HG03442 (cell line): ENCODE measurements around the gene SH3RF1.

Experiments
- ATAC-seq: cut with Tn5 transposase; IDR thresholded peaks from one replicate; pipeline ENCODE4 v1.9.1; 2021; ENCODE audit warnings: mild to moderate bottlenecking, moderate library complexity; ENCODE audit not compliant: unreplicated experiment

Gene SH3RF1

DNA sequence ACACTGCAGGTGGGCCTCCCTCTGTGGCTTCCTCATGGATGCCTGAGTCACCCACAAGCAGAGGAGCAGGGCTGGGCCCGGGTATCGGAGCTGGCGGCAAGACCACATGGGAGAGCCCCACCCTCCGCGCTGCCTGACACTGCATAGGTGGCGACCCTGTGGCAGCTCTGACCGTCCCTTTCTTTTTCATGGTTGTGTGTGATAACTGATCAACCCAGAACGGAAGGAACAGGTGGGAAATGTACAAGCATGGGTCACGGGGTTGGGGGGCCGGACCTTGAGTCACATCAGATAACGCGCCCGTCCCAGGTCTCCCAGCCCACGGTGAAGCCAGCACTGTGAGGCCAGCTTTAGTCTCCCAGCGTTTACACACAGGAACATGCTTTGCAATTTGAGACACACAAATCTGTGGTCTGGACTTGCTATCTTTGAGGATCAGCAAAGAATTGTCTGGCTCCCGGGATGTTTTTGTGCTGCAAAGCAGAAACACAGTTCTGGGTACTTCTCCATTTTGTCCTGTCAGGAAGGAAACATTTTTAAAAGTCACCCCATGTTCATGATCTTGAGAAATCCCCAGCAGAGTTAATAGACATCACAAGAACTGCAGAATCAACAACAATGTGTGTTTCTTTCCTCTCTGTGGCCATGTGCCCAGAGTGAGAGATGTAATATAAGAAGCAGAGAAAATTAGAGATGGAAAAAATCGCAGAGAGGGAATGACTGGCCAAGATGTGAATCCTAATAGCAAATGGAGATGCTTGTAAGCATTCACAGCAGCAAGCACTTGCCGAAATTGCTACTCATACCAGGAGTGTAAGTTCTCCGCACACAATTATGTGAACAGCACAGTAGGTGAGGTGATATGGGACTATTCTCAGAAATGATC is 190.6 kb downstream of the SH3RF1 start:
- peak; percentile 82 for ATAC-seq

DNA sequence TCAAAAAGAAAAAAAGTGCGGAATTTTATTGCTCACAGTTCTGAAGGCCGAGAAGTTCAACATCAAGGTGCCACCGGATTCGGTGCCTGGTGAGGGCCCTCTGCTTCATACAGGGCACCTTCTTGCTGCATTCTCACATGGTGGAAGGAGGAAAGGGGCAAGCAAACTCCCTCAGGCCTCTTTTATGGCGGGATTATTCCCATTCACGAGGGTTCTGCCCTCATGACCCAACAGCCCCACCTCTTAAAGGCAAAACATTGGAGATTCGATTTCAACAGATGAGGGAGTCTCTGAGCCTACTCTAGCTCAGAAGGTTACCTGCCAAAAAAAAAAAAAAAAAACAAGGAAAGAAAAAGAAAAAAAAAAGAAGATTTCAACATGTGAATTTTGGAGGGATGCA is 196.6 kb downstream of the SH3RF1 start:
- ATAC-seq, result no peak

DNA sequence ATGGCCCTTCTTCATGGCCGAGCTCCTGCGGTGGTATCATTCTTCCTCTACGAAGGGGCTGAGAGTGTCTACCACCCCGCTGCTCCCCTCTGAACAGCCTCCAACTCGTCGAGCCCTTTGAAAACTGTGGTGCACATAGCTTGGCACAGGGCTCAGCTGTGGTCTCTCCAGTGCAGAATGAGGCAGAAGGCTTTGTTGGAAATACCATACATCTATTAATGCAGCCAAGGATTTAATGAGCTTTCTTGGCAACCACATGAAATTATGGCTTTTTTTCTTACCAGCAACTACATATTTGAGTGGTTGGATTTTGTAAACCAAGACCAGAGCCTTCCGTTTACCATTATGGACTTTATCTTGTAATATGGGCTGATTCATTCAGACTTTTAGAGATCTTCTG is 199.0 kb downstream of the SH3RF1 start:
- ATAC-seq, result no peak

GRCh38 chr4:169070895-169071218 is 199.9 kb downstream of the SH3RF1 start:
- no peak for ATAC-seq

GRCh38 chr4:169070071-169070894 is 200.5 kb downstream of the SH3RF1 start:
- ATAC-seq, result no peak

GRCh38 chr4:169068423-169068822 is 202.3 kb downstream of the SH3RF1 start:
- ATAC-seq, result peak; percentile 85

DNA sequence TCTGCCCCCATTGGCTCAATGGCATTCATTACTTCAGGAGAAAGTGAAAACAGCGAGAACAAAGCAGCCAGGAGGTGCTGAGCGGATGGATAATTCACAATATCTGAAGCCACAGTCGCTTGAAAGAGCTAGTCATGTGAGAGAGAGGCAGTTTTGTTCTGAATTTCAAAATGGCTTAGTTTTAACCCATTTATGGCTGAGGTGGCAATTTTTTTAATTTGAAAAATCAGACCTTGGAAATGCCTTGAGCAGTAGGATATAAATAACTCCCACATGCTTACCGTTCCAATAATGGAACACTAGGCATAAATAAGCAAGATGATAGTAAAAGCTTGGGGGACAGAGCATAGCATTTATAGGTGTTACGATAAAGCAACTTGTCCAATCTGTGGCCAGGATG is 203.8 kb downstream of the SH3RF1 start:
- ATAC-seq, result no peak

DNA sequence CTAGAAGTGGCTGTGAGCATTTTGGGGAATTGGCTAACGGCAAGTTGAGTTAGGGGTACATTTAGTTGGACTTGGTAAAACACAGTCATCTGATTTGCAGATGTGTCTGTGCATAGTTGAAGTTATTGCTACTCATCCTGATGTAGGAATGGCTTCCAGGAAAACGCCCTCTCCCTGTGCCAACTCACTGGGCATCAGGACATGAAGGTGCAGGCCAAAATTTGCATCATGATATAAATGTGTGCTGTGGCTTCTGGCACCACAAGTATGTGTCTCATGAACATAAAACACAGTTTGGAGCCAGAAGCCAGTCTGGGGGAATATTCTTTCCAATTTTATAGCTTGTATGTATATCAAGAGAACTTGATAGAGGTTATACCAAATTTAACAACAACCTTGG is 206.5 kb downstream of the SH3RF1 start:
- no peak for ATAC-seq

DNA sequence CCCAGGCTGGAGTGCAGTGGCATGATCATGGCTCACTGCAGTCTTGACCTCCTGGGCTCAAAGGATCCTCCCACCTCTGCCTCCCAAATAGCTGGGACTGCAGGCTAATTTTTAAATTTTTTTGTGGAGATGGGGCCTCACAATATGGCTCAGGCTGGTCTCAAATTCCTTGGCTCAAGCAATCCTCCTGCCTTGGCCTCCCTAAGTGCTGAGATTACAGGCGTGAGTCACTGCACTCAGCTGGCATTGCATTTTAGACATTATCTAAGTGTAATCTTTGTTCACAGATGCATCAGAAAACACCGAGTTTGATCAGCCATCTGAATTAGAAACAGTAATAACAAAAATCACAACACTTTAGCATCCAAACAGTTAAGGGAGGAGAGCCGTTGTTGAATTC is 207.3 kb downstream of the SH3RF1 start:
- ATAC-seq, result no peak

GRCh38 chr4:169062897-169063244 is 207.9 kb downstream of the SH3RF1 start:
- ATAC-seq, result no peak

DNA sequence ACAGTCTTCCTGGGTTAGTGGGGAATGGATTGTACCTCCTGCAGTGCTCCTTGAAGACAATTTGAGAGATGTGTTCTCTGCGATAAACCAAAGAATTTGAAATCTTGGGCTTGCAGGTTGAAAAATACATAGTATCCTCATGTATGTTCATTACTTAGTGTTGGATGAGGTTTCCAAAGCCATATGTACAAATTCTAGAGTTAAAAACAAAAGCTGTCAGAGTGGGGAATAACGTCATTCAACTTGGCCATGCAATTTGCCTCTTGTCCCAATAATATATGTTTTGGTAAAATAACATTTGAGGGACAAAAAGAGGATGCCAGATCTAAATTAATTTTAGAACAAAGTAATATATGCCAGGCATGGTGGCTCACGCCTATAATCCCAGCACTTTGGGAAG is 209.4 kb downstream of the SH3RF1 start:
- ATAC-seq, result no peak

DNA sequence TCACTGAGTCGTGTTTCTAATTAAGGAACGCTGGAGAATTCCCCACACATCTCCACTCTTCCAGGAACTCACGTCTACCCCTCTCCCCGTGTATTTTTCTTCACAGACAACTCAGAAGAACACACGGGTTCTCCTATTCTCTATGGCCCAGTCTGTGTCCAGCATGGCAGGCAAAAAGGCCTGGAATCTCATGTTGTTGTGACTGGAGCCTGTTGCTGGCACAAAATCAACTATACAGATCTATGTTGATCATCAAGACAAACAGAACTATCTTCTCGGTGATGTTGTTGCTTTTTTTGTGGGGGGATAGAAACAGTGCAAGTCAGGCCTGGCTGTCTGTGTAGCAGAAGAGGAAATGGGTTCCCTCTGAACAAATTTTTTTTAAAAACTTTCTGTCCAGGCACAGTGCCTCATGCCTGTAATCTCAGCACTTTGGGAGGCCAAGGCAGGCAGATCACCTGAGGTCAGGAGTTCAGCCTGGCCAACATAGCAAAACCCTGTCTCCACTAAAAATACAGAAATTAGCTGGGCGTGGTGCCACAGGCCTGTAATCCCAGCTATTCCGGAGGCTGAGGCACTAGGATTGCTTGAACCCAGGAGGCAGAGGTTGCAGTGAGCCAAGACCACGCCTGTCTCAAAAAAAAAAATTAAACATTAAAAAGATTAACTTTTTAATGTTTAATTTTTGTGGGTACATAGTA is 210.2 kb downstream of the SH3RF1 start:
- ATAC-seq, result no peak

- no peak for ATAC-seq
Observed at GRCh38 chr4:169059306-169060211, 211.2 kb downstream of the SH3RF1 start.

- no peak for ATAC-seq
Observed at GRCh38 chr4:169058312-169058711, 212.4 kb downstream of the SH3RF1 start.

- peak; percentile 63 for ATAC-seq
Observed at GRCh38 chr4:169054879-169055278, 215.9 kb downstream of the SH3RF1 start.

- ATAC-seq, result no peak
Observed at GRCh38 chr4:169052594-169052945, 218.2 kb downstream of the SH3RF1 start.

GRCh38 chr4:169051761-169052593 is 218.8 kb downstream of the SH3RF1 start:
- no peak for ATAC-seq

DNA sequence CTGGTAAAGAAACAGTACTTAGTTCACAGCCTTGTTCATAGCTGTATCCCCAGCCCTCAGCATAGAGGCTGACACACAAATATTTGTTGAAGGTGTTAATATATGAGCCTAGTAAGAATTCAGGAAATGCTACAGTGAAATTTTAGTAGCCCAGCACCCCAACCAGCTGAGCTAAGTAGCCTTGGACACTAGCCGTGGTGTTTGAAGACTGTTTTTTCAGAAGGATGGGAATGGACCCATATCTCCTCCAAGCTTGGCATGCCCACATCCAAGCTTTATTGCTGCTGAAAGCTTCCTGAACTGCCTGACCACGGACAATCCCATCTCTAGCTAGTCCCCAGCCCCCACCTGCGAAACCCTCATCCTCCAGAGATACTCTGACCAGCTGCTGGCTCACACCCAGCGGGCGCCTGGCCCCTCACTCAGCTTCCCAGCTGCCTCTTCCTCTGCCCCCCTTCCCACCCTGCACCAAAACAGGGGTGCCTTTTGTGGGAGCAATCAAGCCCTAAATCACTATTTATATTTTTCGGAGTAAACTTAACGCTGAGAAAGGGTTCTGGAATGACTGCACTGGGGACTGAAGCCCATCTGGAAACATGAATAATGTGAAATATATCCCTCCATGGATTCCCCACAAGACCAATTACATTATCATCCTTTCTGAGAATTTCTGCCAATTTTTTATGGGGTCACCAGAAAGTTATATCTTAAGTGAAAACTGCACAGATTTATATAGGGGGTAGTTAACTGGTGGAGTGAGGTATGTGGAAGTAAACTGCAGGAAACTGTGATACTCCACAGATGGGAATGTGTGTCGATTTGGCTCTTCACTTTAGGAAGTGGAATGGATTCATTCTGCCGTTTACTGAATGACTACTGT is 219.6 kb downstream of the SH3RF1 start:
- ATAC-seq, result no peak

DNA sequence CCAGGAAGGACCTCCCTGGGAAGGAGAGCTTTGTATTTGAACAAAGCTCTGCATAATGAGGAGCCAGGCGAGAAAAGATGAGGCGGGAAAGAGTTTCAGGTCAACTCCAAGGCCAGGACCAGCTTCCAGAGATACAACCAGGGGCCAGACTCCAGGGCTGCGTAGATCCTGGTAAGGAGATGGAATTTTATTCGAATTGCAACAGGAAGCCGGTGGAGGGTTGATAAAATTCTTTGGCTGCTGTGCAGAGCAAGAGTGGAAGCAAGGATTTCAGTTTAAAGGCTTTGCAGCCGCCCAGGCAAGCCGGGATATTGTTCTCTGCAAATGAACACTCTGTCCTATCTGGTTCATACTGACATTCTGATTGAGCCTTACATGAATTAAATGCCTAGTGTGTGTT is 220.5 kb downstream of the SH3RF1 start:
- ATAC-seq, result no peak
